A673 (cell line): ENCODE results near the gene DCTN3. TPM values are rescaled to one million over a fixed set of nuclear protein-coding genes. Genes with fewer than 3 reads are reported as not detected.

Experiments
- BruUV-seq: library from RNA; stranded (reverse); fragments of 400-500 nt; replicated peaks from 2 replicates; lab custom pipeline; 2021; lab: Mats Ljungman, UMichigan
- CTCF ChIA-PET: fragments of 300-600 bp; sonication (Branson Sonifier 250); formaldehyde crosslinking; loops from one replicate; lab custom pipeline; 2022; ENCODE audit warnings: antibody characterized with exemption; lab: Charles Lee
- POLR2A ChIA-PET: fragments of 300-600 bp; sonication (Branson Sonifier 250); formaldehyde crosslinking; loops from one replicate; lab custom pipeline; 2022; ENCODE audit warnings: antibody characterized with exemption; ENCODE audit not compliant: low non-redundant PET; lab: Charles Lee
- DNase-seq: peaks from one replicate; pipeline ENCODE4 v3.0.0-alpha.2; 2015; ENCODE audit warnings: low spot score
- H3K27ac ChIP-seq: fragments of 200-600 bp; sonication (generic); 2 replicates; pipeline ENCODE4 v1.5.1; 2016; ENCODE audit warnings: mixed run types, low read depth, mild to moderate bottlenecking, mixed read lengths, antibody characterized with exemption, low read length; ENCODE audit not compliant: poor library complexity, severe bottlenecking
- H3K27me3 ChIP-seq: fragments of 200-600 bp; sonication (generic); replicated peaks from 2 replicates; pipeline ENCODE4 v1.6.1; 2017; ENCODE audit warnings: mixed run types, low read depth, mild to moderate bottlenecking, mixed read lengths, antibody characterized with exemption, low read length; ENCODE audit not compliant: insufficient read depth, poor library complexity
- H3K36me3 ChIP-seq: fragments of 200-600 bp; sonication (generic); 2 replicates; pipeline ENCODE4 v1.6.1; 2016; ENCODE audit warnings: mixed run types, mild to moderate bottlenecking, mixed read lengths, antibody characterized with exemption, low read length; ENCODE audit not compliant: insufficient read depth, poor library complexity, severe bottlenecking
- H3K4me1 ChIP-seq: fragments of 200-600 bp; sonication (generic); 2 replicates; pipeline ENCODE4 v1.6.1; 2017; ENCODE audit warnings: mixed run types, mild to moderate bottlenecking, mixed read lengths, antibody characterized with exemption, low read length; ENCODE audit not compliant: insufficient read depth, poor library complexity, severe bottlenecking
- H3K4me3 ChIP-seq: fragments of 200-600 bp; sonication (generic); 2 replicates; pipeline ENCODE4 v1.5.1; 2016; ENCODE audit warnings: low read depth, mixed run types, mild to moderate bottlenecking, mixed read lengths, low read length; ENCODE audit not compliant: poor library complexity, severe bottlenecking
- H3K9me3 ChIP-seq: fragments of 200-600 bp; sonication (generic); 2 replicates; pipeline ENCODE4 v1.6.1; 2016; ENCODE audit warnings: mixed run types, low read depth, mild to moderate bottlenecking, mixed read lengths, antibody characterized with exemption, low read length; ENCODE audit not compliant: poor library complexity, severe bottlenecking
- EZH2 ChIP-seq: fragments of 200-600 bp; sonication (generic); IDR thresholded peaks from 2 replicates; pipeline ENCODE4 v1.6.1; 2017; ENCODE audit warnings: borderline replicate concordance, low read depth, mild to moderate bottlenecking, mixed read lengths, antibody characterized with exemption, low read length; ENCODE audit not compliant: poor library complexity, severe bottlenecking
- intact Hi-C: fragments of 100-400 bp; cut with micrococcal nuclease; formaldehyde crosslinking; loops from one replicate; pipeline ENCODE4 v1.10.0; 2022; ENCODE audit not compliant: unreplicated experiment
- total RNA-seq: library from RNA; stranded (reverse); gene quantifications from 2 replicates; pipeline ENCODE4 v1.2.3, GENCODE V29; 2021
- TF ChIP-seq, protein P1 (sequence below): fragments of 300-800, 200-600 bp; sonication (generic); conservative IDR thresholded peaks from 2 replicates; pipeline ENCODE4 v1.5.1; 2017; ENCODE audit warnings: low read depth, mild to moderate bottlenecking, antibody characterized with exemption, low read length, moderate library complexity, mixed read lengths

The DCTN3 gene
- total RNA-seq, 1 experiment from 2014 or later: 79.3 TPM

- no peak overlapping the region for H3K4me3 ChIP-seq
- ChIA-PET CTCF (no interaction called here), POLR2A (no interaction called here)
- H3K4me1 ChIP-seq: no peaks in the 10 kb centered on the region
- BruUV-seq: no TSS peak
- H3K27me3 ChIP-seq: no peaks in the 10 kb centered on the region
- DNase-seq: no peak
- no peaks in the 10 kb centered on the region for H3K9me3 ChIP-seq
- intact Hi-C loops: no loop called here
- no peaks in the 10 kb centered on the region for H3K36me3 ChIP-seq
- H3K27ac ChIP-seq: no peak overlapping the region
- no peak for TF ChIP-seq EZH2
- TF ChIP-seq, protein P1, sequence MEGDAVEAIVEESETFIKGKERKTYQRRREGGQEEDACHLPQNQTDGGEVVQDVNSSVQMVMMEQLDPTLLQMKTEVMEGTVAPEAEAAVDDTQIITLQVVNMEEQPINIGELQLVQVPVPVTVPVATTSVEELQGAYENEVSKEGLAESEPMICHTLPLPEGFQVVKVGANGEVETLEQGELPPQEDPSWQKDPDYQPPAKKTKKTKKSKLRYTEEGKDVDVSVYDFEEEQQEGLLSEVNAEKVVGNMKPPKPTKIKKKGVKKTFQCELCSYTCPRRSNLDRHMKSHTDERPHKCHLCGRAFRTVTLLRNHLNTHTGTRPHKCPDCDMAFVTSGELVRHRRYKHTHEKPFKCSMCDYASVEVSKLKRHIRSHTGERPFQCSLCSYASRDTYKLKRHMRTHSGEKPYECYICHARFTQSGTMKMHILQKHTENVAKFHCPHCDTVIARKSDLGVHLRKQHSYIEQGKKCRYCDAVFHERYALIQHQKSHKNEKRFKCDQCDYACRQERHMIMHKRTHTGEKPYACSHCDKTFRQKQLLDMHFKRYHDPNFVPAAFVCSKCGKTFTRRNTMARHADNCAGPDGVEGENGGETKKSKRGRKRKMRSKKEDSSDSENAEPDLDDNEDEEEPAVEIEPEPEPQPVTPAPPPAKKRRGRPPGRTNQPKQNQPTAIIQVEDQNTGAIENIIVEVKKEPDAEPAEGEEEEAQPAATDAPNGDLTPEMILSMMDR: no peak
Observed at GRCh38 chr9:34568774-34569173, 51.5 kb downstream of the DCTN3 start.

GRCh38 chr9:34568133-34568532 is 52.2 kb downstream of the DCTN3 start:
- TF ChIP-seq, protein P1: no peak
- no peak for TF ChIP-seq EZH2
- no peaks in the 10 kb centered on the region for H3K4me1 ChIP-seq
- intact Hi-C loops: no loop called here
- H3K4me3 ChIP-seq: no peak overlapping the region
- ChIA-PET CTCF (no interaction called here), POLR2A (no interaction called here)
- no peaks in the 10 kb centered on the region for H3K9me3 ChIP-seq
- H3K36me3 ChIP-seq: no peaks in the 10 kb centered on the region
- no peak overlapping the region for H3K27ac ChIP-seq
- BruUV-seq: no TSS peak
- no peaks in the 10 kb centered on the region for H3K27me3 ChIP-seq
- DNase-seq: no peak

- H3K4me3 ChIP-seq: no peak overlapping the region
- no TSS peak for BruUV-seq
- H3K4me1 ChIP-seq: no peaks in the 10 kb centered on the region
- no peak for TF ChIP-seq EZH2
- TF ChIP-seq, protein P1: no peak
- ChIA-PET POLR2A (no interaction called here), CTCF (no interaction called here)
- intact Hi-C loops: no loop called here
- DNase-seq: no peak
- H3K27ac ChIP-seq: no peak overlapping the region
- no peaks in the 10 kb centered on the region for H3K36me3 ChIP-seq
- no peaks in the 10 kb centered on the region for H3K9me3 ChIP-seq
- no peaks in the 10 kb centered on the region for H3K27me3 ChIP-seq
Observed at GRCh38 chr9:34566972-34567371, 53.3 kb downstream of the DCTN3 start.
